HG02798 (cell line): ENCODE data around the gene UAP1L1.
A peak's percentile ranks its signal among the peaks of the same experiment; 100 is the strongest.

Experiments
- ATAC-seq: cut with Tn5 transposase; IDR thresholded peaks from one replicate; pipeline ENCODE4 v1.9.1; 2021; ENCODE audit warnings: mild to moderate bottlenecking; ENCODE audit not compliant: unreplicated experiment, poor library complexity

The UAP1L1 gene

GRCh38 chr9:137128158-137128861 is 51.0 kb downstream of the UAP1L1 start:
- ATAC-seq: no peak

GRCh38 chr9:137128862-137129455 is 51.6 kb downstream of the UAP1L1 start:
- peak; percentile 8 for ATAC-seq

GRCh38 chr9:137129456-137130175 is 52.3 kb downstream of the UAP1L1 start:
- ATAC-seq: peak; percentile 91

GRCh38 chr9:137130176-137130755 is 52.9 kb downstream of the UAP1L1 start:
- ATAC-seq: peak; percentile 28
